GM19395 (cell line): ENCODE results near the gene RAB6C.
"Not testable (repeated sequence)": the region's sequence is repeated elsewhere in the genome, so short reads cannot be mapped to it uniquely, and the experiment has no call there.

Experiments
- ATAC-seq: cut with Tn5 transposase; IDR thresholded peaks from one replicate; pipeline ENCODE4 v1.9.1; 2021; ENCODE audit warnings: mild to moderate bottlenecking, moderate library complexity; ENCODE audit not compliant: unreplicated experiment

RAB6C gene

DNA sequence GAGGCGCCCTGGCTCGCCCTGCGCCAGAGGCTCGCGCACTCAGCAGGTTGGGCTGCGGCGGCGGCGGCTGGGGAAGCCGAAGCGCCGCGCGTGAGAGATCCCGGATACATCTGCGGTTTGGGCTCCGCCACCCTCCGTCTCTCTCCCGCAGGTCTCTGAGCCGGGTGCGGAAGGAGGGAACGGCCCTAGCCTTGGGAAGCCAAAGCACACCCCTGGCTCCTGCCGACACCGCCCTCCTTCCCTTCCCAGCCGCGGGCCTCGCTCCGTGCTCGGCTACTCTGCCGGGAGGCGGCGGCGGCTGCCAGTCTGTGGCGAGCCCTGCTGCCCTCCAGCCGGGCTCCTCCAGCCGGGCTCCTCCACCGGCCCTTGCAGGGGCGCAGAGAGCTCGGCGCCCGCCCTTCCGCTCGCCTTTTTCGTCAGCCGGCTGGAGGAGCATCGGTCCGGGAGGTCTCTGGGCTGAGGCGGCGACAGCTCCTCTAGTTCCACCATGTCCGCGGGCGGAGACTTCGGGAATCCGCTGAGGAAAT is at the start of gene RAB6C:
TSS of gene RAB6C (plus strand) at position 38 of the 527 bp plus-strand sequence. CDS start at position 488, 450 bp downstream.
- not testable (repeated sequence) for ATAC-seq

DNA sequence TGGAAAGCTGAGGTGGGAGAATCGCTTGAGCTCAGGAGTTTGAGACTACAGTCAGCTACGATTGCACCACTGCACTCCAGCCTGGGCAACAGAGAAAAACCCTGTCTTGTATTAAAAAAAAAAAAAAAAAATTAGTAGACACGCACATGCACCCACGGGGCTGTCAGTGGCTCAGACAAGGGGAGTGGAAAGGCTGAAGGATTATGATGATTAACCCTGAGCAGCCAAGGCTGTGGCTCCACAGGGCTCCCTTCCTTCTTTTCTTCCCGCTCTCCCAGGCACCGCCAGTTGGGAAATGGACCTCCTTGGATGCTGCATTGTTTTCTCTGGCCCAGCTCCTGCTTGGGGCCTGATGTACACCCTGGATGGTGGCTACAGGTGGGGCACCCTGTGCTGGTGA is 49.0 kb upstream of the RAB6C start:
- ATAC-seq = no peak

DNA sequence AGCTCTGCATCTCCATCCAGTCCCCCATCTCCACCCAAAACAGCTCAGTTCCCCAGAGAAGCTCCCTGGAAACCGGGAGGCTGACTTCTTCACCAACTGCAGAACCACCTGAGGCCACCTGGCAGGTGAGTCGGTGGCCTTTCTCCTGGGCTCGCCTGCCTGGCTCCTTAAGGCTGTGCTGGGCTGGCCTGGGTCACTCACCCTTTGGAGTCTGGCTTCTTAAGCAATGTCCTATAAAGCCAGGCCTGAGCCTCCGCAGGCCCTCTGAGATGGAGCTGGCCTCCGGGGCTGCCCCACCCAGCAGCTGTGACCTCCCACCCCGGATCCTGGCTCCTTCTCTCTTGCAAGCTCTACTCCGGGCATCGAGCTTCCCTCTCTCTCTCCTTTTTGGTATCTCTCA is 46.1 kb upstream of the RAB6C start:
- not testable (repeated sequence) for ATAC-seq

DNA sequence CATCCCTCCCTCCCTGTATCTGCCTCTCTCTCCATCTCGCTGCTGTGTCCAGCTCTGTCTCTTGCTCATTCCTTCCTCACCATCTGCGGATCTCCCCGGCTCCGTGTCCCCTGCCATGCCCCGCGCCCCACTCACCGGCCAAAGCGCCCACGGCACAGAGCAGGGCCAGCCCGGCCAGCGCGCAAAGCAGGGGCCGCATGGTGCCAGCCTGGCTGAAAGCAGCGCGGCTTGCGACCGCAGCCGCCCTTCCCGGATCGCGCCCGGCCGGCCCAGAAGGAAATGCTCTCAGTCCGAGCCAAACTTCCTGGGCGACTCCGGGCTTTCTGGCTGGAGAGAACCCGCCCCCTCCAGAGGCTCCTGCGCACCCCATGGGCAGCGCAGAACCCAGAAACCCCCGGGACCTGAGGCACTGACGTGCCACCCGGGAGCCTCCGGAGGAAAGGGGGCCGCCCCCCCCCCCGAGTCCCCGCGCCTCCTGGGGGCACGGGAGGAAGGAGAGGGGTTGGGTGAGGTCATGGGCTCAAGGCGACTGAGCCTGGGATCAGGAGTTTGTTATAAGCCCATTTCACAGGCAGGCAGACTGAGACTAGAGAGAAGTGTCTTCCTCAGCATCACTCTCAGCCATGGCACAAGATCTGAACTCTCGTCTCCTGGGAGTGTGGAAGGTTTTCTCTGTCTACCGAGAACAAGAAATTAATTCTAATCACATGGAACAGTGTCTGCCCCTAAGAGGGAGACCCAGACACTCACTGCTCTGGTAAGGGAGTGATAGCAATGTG is 45.2 kb upstream of the RAB6C start:
- no peak for ATAC-seq

DNA sequence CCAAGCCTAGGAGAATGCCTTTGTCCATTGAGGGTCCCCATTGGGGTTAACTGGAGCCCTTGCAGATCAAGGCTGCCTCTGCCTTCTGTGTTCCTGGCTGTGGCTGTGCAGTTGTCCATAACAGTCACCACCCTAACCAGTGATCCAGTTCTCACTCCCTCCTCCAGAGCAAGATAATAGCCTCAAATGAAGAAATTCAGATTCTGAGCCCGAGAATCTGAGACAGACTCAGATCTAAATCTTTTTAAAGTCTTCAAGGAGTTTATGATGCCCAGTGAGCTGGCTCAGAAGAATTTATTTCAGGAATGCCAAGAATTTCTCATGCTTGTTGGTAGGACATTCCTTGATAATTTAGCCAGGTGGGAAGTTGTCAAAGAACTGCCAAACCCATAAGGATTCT is 44.3 kb upstream of the RAB6C start:
- no peak for ATAC-seq

DNA sequence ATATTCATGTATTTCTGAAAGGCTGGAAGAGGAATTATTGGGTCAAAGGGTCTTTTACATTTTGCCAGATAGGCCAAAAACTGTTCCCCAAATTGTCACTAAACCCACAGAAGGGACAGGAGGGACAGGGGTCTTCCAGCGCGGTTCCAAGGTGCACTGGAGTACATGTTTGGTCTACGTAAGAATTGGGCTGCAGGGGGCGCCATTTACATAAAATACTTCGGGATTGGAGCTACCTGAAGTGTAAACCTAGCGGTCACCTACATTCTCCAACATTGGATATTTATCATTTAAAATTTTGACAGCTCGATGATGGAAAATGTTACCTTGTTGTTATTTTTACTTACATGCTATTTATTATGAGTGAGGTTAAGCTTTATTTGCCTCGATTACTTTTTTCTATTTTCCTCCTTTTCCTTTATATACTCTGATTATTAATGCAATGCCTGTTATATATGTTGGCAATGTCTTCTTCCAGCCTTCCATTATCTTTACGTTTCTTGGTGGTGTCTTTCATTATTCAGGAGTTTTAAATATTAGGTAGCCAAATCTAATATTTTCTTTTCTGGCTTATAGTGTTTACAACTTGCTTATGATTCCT is 43.0 kb upstream of the RAB6C start:
- no peak for ATAC-seq

DNA sequence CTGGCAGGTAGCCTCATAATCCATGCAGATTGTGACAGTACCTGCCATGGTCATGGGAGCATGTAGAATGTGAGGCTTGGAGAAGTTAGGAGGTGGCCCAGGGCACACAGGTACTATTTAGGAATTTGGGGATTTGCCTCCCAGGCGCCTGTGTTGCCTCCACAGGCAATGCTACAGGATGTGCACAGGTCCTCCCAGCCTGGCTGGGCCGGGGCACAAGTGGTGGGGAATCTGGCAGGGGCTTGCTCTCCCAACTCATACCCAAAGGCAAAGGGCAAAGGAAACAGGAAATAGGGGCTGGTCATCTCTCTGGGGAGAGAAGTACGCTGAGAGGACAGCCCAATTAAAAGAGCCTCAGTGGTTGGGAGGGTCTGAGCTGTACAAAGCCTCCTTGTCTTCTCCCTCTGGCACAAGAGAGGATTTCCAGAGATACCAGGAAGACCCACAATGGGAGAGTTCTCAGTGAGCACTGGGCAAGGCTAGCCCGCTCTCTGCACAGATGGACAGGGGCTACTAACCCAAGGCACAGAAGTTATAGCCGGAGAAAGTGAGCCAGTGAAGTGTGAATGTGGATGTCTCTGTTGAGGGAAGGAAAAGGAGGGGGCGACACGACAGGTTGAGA is 40.5 kb upstream of the RAB6C start:
- ATAC-seq = not testable (repeated sequence)

DNA sequence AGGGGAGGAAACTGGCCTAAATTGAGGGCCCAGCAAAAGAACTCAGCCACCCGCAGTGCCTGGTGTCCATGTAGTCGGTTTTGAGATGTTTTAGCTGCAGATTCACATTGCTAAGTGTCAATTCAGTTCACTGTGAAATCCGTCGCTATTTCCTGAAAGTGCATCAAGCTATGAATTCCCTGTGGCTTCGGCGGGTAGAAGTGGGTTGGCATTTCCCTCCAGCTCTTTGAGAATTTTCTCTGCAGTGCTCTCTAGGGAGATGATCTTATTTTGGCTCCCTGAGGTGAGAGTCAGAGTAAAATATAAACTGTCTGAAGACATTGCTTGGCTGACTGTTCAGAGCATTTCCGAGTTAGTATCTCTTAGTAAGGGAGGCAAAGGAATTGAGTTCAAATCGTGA is 36.0 kb upstream of the RAB6C start:
- ATAC-seq = not testable (repeated sequence)

DNA sequence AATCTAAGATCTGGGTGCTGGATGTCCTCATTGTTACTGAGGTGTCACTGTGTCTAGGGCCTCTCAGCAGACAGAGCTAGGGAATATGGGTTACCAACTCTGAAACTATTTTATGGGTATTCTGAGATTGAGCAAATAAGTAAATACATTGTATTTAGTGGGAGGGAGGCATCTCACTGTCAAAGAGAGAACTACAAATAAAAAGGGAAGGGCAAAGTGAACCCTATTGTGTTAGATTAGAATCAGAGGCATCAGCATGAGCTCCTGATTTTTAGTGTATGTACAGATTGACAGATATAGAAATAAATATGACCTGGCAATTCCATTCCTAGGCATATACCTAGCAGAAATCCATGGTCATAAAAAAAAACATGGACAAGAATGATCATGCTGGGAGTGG is 33.9 kb upstream of the RAB6C start:
- no peak for ATAC-seq

DNA sequence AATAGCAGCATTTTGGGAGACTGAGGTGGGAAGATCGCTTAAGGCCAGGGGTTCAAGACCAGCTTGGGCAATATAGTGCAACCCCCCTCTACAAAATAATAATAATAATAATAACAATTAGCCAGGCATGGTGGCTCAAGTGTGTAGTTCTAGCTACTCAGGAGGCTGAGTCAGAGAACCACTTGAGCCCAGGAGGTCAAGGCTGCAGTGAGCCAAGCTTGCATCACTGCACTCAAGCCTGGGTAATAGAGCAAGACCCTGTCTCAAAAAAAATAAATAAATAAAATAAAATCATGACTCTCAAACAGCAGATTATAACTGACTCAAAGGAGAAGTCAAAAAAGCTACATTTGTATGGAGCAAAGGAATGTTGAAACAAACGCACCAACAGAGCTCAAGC is 31.8 kb upstream of the RAB6C start:
- not testable (repeated sequence) for ATAC-seq

DNA sequence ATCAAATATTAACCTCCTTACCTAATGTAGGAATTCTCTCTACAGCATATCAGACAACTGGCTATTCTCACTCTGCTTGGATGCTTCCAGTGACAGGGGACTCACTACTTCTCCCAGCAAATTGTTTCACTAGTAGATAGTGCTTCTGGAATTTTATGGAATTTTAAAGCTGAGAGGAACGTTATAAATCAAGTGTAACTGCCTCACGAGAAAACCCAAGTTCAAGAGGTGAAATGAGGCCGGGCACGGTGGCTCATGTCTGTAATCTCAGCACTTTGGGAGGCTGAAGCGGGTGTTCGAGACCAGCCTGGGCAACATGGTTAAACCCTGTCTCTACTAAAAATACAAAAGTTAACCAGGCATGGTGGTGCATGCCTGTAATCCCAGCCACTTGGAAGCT is 23.3 kb upstream of the RAB6C start:
- not testable (repeated sequence) for ATAC-seq

DNA sequence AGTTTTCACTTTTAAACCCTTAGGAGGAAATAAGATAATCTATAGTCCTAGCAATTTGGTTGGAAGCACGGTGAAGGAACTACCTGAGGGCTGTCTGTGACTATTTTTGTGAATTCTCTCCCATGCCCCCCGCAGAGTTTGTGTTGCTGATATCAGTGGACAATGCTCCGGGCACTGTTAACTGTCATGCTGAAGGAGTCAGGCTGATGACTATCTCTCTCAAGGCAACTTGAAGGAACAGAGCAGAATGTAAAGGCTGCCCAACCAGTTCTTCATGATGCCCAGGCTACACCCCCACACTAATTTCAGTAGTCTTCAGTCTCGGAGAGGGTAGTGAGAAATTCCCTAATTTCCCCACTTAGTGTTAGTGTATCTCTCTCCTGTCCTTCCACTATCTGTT is 21.6 kb upstream of the RAB6C start:
- no peak for ATAC-seq

DNA sequence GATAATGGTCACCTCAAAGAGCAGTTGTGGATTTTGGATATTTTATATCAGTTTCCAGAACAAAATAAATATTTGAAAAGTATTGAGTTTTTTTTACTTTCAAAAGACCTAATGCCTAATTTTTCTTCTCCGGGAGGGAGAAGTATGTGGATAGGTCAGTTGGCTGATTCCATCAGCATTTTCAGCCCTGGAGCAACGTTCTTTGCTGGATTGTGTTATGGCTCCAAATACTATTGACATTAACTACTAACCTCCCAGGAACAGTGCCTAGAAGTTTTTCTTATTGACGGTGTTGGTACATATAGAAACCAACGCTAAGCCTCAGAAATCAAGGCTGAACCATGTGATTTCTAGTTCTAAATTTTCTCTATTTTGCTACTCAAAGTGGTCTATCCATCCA is 20.7 kb upstream of the RAB6C start:
- ATAC-seq = not testable (repeated sequence)

DNA sequence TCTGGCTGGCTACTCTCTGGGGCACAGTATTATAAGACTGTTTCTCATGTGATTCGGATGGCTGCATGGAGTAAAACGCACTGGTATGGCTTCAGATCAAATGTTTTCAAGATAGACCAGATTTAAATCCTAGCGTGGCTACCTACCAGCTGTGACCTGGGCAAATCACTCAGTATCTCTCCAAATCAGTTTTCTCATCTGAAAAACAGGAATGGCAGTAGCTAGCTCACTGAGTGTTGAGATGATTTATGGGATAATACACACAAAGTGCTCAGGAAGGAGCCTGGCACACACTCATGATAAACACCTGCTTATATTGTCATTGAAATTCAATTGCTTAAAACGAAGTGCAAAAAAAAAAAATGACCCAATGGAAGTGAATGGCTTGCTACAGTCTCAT is 10.9 kb upstream of the RAB6C start:
- ATAC-seq = not testable (repeated sequence)

DNA sequence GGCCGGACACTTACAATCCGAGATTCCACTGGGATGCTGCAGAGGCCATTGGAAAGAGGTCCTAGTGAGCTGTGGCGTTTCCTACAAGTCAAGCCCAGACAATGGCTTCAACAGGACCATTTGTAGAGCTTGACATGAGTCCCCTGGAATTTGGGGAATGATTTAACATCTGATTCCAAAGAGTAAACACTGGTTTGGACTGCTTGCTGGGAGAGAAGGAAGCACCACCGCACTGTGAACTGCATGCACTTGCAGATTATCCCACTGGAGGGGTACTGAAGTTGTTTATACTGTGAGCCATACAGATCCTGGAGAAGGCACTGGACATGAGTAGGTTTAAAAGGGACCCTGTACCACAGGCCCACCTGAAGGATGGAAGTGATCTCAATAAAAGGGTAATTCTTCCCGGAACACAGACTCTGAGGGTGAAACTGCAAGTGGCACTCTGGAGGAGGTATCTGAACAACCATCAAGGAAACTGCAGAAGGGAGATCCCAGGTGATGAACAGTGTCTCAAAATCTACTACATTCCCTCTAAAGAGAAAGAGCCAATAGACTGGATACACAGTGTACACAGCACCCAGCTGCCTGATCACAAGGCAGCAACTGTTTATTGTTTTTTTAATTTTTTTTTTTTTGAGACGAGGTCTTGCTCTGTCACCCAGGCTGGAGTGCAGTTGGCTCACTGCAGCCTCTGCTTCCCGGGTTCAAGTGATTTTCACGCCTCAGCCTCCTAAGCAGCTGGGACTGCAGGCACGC is 4.3 kb upstream of the RAB6C start:
- no peak for ATAC-seq

DNA sequence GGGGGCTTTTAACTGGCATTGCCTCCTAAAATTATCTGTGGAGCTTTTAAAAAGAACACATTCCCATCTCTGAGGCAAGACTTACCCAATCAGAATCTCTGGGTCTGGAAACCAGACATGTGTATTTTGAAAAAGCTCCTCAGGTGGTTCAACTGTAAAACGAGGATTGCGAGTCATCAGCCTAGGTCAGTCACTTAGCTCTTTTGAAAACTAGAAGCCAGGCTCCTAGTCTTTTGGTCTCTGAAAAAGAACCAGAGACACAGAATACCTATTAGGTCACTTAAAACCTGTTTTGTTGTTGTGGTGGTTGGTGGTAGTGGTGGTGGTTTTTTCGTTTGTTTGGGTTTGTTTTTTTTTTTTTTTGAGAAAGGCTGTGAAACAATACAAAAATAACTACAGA is 2.5 kb upstream of the RAB6C start:
- ATAC-seq = not testable (repeated sequence)

DNA sequence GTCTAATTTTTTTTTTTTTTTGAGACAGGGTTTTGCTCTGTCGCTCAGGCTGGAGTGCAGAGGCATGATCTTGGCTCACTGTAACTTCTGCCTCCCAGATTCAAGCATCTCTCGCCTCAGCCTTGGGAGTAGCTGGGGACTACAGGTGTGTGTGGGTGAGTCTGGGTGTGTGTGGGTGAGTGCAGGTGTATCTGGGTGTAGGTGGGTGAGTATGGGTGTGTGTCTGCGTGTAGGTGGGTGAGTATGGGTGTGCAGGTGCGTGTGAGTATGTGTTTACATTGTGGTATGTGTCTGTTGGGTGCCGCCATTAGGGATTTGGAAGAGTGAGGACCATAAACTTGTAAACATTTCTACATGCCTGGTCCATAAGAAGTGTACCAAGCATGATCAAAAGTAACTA is 1.5 kb upstream of the RAB6C start:
- no peak for ATAC-seq

DNA sequence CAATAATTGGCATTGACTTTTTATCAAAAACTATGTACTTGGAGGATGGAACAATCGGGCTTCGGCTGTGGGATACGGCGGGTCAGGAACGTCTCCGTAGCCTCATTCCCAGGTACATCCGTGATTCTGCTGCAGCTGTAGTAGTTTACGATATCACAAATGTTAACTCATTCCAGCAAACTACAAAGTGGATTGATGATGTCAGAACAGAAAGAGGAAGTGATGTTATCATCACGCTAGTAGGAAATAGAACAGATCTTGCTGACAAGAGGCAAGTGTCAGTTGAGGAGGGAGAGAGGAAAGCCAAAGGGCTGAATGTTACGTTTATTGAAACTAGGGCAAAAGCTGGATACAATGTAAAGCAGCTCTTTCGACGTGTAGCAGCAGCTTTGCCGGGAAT is 780 bp downstream of the RAB6C start:
- not testable (repeated sequence) for ATAC-seq

DNA sequence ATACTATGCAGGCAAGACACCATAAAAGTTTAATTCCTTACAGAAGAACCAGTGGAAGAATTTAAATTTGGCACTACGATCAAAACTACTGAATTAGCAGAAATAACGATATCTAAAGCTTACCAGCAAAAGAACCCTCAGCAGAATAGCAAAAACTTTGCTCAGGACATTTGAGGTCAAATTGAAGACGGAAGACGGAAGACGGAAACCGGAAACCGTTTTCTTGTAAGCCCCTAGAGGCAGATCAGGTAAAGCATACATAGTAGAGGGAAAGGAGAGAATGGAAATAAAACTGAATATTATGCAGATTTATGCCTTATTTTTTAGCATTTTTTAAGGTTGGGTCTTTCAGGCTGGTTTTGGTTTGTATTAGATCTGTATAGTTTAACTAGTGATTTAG is 2.2 kb downstream of the RAB6C start:
- ATAC-seq = not testable (repeated sequence)

DNA sequence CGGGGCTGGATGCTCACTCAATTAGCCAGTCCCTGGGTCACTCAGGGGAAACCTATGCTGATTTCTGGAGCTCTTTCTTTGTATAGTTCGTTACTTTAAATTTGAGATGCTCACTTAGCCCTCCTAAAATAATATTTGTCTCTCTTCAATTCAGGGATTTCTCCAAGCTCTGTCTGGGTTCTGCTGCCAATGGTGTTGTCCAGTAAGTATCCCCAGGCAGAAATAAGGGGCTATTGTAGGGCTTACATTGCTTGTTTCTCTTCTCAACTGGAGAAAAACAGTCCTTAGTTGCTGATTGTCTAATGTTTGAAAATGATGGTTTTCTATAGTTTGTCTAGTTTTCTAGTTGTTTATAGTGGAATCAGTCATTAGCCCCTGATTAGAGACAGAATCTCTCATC is 5.0 kb downstream of the RAB6C start:
- ATAC-seq = no peak

DNA sequence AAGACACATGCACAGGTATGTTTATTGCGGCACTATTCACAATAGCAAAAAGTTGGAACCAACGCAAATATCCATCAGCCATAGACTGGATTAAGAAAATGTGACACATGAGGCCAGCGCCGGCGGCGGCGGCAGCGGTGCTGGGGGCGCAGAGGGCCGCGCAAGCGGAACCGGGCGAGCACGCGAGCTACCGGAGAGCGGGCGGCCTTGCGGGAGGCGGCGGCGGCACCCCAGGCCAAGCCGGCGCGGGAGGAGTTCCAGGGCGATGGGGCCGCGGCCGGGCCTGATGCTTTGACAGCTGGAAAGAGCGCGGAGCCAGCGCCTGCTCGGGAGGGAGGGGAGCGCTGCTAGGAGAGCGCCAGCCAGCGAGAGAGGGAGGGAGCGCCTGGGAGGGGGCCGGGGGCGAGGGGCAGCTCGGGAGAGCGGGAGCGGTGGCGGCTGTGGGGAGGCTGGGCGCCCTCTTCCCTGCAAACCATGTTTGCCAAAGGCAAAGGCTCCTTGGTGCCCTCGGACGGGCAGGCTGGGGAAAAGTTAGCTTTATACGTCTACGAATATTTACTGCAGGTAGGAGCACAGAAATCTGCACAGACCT is 13.0 kb downstream of the RAB6C start:
- ATAC-seq = not testable (repeated sequence)
